ENCODE data around the gene SEMA3C. TPM values are rescaled to one million over a fixed set of nuclear protein-coding genes. Genes with fewer than 3 reads are reported as not detected.

SEMA3C gene
- total RNA-seq, 1 donor from 2014 or later = 37.2 TPM

GRCh38 chr7:80910228-80910627 lies 8.6 kb downstream of the SEMA3C start:
- no peak for TF ChIP-seq CTCF (IDR thresholded peaks at IDR 0.05)
- Histone ChIP-seq H3K4me1 (no peaks in the 10 kb centered on the region), H3K27me3 (no peaks in the 10 kb centered on the region), H3K27ac (no peak overlapping the region), H3K4me3 (no peak overlapping the region), H3K36me3 (no peaks in the 10 kb centered on the region), H3K9me3 (no peaks in the 10 kb centered on the region)
- ATAC-seq (no peak), DNase-seq (no peak)
- intact Hi-C loops (cut with DNase I) = no loop called here

- no peaks in the 10 kb centered on the region for H3K27me3 ChIP-seq
- no peaks in the 10 kb centered on the region for H3K9me3 ChIP-seq
- no peak overlapping the region for H3K27ac ChIP-seq
- intact Hi-C loops (cut with DNase I) = no loop called here
- no peak overlapping the region for H3K4me3 ChIP-seq
- DNase-seq (no peak), ATAC-seq (no peak)
- no peaks in the 10 kb centered on the region for H3K4me1 ChIP-seq
- no peaks in the 10 kb centered on the region for H3K36me3 ChIP-seq
- TF ChIP-seq CTCF (IDR thresholded peaks at IDR 0.05) = no peak
Observed at GRCh38 chr7:80908360-80908797, 10.5 kb downstream of the SEMA3C start.

DNA sequence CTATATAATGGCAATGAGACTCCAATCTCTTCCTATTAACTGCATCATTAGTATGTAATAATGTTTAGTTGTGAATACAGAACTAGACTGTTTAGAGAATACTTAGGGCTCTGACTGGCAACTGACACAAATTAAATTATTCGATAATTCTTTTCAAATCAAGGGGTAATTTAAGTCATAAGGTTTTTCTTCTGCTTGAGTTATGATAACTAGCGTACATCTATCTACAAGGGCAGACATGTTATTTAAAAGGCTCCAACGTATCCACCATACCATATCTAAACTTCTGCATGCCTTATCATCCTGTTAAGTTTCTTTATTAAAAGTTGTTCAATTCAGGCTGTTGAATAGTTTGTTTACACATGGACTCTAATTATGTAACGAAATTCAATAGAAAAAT lies 11.2 kb downstream of the SEMA3C start:
- no peaks in the 10 kb centered on the region for H3K9me3 ChIP-seq
- DNase-seq (no peak), ATAC-seq (no peak)
- H3K36me3 ChIP-seq = no peaks in the 10 kb centered on the region
- intact Hi-C loops (cut with DNase I) = no loop called here
- H3K4me1 ChIP-seq = no peaks in the 10 kb centered on the region
- H3K27ac ChIP-seq = no peak overlapping the region
- H3K27me3 ChIP-seq = no peaks in the 10 kb centered on the region
- H3K4me3 ChIP-seq = no peak overlapping the region
- no peak for TF ChIP-seq CTCF (IDR thresholded peaks at IDR 0.05)

DNA sequence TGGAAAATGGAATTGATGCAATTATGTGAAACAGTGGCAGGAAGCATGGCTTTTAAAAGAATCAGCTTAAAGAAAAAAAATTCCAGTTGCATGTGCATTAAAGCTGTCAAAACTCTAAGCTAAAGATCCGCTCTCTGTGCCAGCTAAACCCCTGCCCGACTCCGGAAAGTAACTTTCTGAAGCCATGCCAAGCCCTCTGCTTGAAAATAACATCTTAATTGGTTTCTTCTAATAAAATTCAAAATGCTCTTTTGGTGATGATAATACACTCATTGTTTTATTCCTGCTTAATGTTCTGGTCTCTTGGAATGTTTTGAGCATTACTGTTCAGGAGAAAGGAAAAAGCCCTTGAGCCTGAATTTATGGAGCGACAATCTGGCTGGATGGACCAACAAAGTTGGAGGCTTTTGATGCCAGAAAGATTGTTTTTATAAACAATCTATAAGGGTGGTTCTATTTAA lies 11.7 kb downstream of the SEMA3C start:
- TF ChIP-seq CTCF (IDR thresholded peaks at IDR 0.05) = no peak
- ATAC-seq (no peak), DNase-seq (no peak)
- no peak overlapping the region for H3K4me3 ChIP-seq
- no peaks in the 10 kb centered on the region for H3K4me1 ChIP-seq
- no peaks in the 10 kb centered on the region for H3K27me3 ChIP-seq
- no peaks in the 10 kb centered on the region for H3K9me3 ChIP-seq
- intact Hi-C loops (cut with DNase I) = no loop called here
- H3K36me3 ChIP-seq = no peaks in the 10 kb centered on the region
- H3K27ac ChIP-seq = no peak overlapping the region

DNA sequence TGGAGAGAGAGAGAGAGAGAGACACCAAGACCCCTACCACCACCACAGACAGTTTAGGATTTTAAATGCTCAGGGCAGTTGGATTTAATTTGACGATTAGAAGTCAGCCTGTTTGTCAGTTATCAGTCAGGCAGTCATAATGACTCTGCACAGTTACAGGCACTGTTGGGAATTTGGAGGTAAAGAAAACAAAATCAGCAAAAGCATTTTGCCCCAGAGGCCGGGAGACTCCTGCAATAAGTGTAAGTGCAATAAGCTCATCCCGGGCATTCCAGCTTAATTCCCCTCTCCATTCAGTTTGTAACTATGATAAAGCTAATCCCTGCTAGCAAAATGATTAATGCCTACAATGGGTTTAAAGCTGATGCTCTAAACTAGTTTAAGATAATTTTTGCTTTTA lies 13.5 kb downstream of the SEMA3C start:
- H3K27me3 ChIP-seq = no peaks in the 10 kb centered on the region
- TF ChIP-seq CTCF (IDR thresholded peaks at IDR 0.05) = no peak
- DNase-seq = no peak
- no peak overlapping the region for H3K4me3 ChIP-seq
- no peak overlapping the region for H3K27ac ChIP-seq
- intact Hi-C loops (cut with DNase I) = no loop called here
- no peaks in the 10 kb centered on the region for H3K36me3 ChIP-seq
- no peaks in the 10 kb centered on the region for H3K9me3 ChIP-seq
- no peak for ATAC-seq
- no peaks in the 10 kb centered on the region for H3K4me1 ChIP-seq

GRCh38 chr7:80902716-80903308 lies 16.0 kb downstream of the SEMA3C start:
- ATAC-seq = no peak
- Histone ChIP-seq H3K4me3 (no peak overlapping the region), H3K27me3 (no peaks in the 10 kb centered on the region), H3K27ac (no peak overlapping the region), H3K9me3 (no peaks in the 10 kb centered on the region), H3K36me3 (no peaks in the 10 kb centered on the region), H3K4me1 (no peaks in the 10 kb centered on the region)
- intact Hi-C loops (cut with DNase I) = no loop called here
- no peak for TF ChIP-seq CTCF (IDR thresholded peaks at IDR 0.05)
- no peak for DNase-seq

Measured in upper lobe of right lung (tissue), 1 donor.